NCI-H1105 treated with DMSO at 0.1 percent for 48 hours (cell line): ENCODE measurements around the gene COL23A1.

ENCODE experiments used
- DNase-seq: peaks from one replicate; lab custom pipeline; 2025; lab: John Stamatoyannopoulos, UW

COL23A1 gene

DNA sequence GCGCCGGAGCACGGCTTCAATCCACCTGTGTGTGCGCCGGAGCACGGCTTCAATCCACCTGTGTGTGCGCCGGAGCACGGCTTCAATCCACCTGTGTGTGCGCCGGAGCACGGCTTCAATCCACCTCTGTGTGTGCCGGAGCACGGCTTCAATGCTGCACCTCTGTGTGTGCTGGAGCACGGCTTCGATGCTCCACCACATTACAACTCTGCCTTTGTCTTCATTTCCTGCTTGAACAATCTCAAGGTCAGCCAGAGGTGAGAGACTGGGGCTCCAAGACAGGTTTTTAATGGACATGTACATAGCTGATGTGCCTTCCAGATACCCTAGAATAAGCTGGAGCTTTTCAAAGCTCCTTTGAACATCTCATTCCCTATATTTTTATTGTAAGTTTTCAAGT lies 287.9 kb downstream of the COL23A1 start:
- DNase-seq = peak; percentile 1

GRCh38 chr5:178301641-178302040 lies 288.6 kb downstream of the COL23A1 start:
- DNase-seq = peak; percentile 5

GRCh38 chr5:178298283-178298807 lies 291.8 kb downstream of the COL23A1 start:
- no peak for DNase-seq

GRCh38 chr5:178297751-178298150 lies 292.4 kb downstream of the COL23A1 start:
- DNase-seq = no peak

DNA sequence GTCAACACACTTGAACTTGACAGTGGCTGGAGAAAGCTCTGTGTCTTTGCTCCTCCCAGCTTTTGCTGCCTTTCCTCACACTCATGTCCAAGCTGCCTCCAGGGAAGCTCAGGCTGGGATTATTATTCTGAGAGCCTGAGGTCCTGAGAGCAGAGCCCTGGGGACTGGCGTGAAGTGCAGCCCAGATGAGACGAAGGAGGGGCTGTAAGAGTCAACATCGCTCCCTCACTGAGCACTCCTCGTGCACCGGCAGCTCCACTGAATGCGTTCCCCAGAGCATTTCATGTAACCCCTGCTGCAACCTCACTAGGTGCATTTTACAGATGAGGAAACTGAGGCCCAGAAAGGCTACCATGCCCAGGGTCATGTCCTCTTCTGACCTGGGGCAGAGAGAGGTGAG lies 294.1 kb downstream of the COL23A1 start:
- DNase-seq = no peak

- DNase-seq = no peak
Observed at GRCh38 chr5:178295589-178295988, 294.6 kb downstream of the COL23A1 start.

GRCh38 chr5:178293815-178294214 lies 296.4 kb downstream of the COL23A1 start:
- no peak for DNase-seq

GRCh38 chr5:178293400-178293799 lies 296.8 kb downstream of the COL23A1 start:
- DNase-seq = peak; percentile 33

GRCh38 chr5:178292826-178293205 lies 297.4 kb downstream of the COL23A1 start:
- no peak for DNase-seq

GRCh38 chr5:178291969-178292825 lies 298.0 kb downstream of the COL23A1 start:
- DNase-seq = no peak

DNA sequence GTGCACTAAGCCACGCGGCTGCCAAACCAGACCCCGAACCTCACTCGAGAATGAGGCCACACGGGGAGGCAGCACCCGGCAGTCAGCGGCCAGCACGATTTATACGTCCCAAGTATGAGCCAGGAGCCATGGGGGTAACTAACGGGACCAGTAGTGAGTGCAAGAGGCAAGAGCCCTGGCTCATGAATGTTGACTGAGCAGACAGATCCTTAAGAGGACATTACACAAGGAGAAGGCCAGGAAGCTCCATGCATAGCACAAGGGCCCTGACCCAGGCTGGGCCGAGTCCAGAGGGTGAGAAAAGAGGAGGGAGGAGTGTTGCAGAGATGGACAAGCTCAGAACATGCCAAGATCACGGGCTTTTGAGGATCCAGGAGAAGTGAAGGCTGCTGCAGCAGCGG lies 299.0 kb downstream of the COL23A1 start:
- DNase-seq = no peak

DNA sequence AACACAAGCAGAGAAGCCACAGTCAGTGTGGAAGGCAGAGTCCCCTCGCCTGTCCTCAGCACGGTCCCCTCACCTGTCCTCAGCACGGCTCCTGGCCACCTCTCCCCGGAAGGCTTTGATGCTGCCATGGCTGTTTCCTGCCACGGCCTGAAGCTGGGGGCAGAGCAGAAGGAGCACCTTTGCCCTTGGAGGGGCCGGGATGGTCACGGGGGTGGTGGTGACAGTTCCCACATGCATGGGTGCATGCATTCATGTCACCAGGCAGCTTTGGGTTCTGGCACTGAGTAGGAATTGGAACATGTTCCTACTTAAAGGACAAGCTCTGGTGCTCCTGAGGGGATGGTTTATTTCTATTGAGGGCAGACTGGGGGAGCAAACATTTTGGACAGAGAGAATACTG lies 299.8 kb downstream of the COL23A1 start:
- no peak for DNase-seq

GRCh38 chr5:178289438-178289837 lies 300.8 kb downstream of the COL23A1 start:
- DNase-seq = no peak

DNA sequence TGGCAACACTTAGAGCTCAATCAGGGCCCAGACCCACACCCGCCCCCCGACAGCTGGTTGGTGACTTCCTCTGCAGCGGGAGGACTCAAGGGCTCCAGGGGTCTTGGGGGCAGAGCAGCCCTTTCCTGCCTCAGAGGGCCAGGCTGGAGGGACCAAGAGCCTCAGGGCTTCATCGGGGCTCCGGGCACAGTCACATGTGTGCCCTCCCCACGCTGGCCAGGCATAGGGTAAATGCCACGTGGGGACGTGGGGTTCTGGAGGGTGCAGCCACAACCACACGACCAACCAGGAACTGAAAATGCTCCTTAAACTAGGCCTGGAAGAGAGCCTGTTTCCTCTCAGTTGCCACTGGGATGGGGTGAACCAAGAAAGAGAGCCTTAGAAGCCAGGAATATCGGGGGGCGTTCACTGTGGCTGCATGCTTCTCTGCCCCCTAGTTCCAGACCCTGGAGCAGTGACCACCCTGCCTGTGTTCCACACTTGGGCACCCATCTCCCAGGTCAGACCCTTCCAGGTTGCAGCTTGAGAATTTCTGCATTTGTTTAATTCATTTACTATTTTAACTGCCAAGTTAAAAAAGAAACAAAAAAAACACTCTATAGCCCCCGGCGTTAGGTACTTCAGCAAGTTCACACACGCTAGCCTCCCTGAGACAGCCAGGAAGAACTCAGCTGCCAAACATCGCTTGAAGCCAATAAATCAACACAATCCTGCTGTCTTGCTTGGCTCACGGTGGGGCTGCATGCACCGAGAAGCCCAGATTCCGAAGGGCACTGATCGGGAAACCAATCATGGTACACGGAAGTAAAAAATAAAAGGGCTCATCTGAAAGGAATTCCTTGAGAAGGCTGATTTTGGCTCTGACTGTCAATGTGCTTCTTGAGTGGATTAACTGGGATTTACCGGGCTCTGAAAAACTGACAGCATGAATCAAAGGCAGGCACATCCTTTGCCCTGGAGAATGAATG lies 301.5 kb downstream of the COL23A1 start:
- peak; percentile 82 for DNase-seq

DNA sequence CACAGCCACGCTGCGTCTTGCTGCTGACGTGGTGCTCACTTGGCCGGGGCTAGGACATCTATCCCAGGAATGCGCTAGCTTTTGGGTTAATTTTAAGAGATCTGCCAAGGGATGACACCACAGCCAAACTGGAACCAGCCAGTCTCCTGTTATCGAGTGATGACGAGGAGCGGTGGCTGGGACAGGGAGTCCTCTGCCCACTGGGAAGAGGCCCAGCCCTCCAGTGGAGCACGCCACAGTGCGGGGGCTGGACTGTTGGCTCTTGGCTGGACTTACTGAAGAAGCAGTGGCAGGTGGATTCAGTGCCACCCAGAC lies 302.4 kb downstream of the COL23A1 start:
- DNase-seq = no peak

GRCh38 chr5:178287091-178287790 lies 303.0 kb downstream of the COL23A1 start:
- no peak for DNase-seq

DNA sequence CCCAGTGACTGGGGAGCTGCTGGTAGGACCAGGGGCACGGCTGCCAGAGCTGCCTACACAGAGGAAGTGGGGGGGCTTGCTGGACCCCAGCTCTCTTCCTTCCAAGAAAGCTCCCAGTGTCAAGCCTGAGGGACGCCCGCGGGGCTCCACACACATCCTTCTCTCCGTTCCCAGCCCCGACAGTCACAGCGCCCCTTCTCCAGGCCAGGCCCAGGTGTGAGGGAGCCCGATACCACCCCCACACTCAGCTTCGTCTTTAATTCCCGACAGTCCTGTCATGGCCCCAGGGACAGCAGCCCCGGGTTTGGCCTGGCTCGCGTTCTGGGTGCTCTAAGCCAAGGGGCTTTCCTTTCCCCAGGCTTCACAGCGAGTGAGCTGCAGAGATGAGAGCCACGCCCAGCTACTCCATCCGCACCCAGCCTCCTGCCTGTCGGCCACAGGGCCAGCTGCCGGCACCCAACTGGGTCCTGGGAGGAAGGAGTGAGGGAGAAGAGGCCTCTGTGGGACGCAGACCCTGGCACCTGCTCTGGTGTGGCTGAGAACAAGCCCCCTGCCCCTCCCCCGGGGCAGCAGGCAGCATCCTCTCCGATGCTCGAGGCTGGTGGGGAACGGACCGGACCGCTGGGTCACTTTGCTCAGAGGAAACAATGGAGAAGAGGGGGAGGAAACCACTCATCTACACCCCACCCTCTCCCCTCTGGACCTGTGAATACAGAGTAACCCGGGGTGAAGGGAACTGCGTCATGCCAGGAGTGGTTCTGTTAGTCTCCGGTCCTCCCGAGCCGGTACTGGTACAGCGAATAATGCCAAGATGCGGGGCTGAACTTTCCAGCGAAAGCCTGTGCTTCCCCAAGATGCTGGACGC lies 303.7 kb downstream of the COL23A1 start:
- no peak for DNase-seq

DNA sequence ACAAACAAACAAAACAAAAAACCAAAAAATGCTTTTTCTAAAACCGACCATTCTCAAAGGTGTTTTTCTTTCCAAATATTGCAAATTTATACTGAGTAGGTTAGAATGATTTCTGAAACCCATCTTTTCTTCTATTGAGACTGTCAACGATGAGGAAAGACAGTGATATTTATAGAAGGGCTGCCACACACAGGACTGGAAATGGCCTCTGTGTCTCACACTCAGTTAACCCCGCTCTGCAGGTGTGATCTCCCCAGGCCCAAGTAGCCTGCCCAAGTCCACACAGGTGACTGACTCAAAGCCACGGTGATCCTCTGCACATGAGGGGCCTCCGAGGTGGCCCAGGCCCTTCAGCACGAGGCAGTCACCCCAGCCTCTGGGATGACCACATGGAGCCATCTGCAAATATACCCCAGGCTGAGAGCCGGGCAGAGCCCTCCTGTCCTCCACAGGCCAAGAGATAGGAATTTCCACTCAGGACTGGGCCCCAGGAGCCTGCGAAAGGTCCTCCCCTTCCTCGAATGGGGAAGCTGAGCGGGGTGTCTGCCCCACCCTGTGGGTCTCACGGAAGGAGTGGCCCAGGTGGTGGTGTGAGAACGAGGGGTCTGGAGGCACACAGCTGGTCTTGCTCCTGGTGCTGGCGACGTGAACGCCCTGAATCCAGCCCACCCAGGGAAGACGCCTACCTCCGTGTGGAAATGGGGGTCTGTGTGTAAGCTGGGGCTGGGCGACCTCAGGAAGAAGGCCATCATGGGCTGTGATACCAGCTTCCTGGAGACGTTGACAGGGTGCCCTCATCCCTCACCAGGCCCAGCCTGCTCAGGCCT lies 304.6 kb downstream of the COL23A1 start:
- no peak for DNase-seq

DNA sequence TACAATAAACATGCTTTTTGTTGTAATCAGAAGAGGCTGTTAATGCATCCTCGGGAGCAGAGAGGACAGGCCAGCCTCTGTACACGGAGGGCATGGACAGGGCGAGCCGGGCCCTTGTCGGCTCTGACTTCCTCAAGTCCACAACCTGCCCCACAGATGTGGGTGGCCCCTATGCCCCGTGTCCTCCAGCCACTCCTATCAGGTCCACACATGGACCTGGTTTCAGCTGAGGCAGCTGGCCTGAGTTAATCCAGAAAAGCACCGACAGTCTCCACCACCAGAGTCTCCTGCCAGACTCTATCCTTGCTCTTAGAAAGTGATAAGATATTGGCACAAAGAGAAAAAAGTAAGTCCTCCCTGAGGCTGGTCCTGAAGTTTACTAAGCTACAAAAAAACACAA lies 305.2 kb downstream of the COL23A1 start:
- no peak for DNase-seq

DNA sequence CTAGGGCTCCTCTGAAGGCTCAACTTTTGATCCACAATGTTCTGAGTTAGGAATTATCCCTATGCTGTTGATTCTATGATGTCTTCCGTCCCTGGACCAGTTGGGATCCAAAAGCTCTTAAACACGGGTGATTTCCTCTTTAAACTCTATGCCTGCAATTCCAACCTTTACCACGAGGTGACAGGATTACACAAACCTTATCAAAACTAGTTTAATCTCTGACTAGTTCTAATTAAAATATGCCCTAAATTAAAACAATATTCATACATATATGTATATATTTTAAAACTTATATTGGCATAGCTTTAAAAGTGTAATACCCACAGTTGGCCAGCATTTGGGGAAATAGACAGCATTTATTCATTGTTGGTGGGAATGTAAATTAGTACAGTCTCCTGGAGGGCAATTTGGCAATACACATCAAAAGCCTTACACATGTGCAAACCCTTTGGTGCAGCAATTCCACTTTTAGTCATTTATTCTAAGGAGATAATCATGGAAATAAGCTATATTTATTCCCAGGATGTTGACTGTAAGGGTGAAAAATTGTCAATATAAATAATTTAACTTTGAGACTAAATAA lies 306.0 kb downstream of the COL23A1 start:
- DNase-seq = no peak
